GM12878 (cell line): ENCODE measurements around the gene SCAI. TPM values are rescaled to one million over a fixed set of nuclear protein-coding genes. Genes with fewer than 3 reads are reported as not detected.

Source experiments
- BACH1 ChIP-seq: fragments of 450-650 bp; IDR thresholded peaks from 2 replicates; pipeline ENCODE4 v1.6.1; 2017; ENCODE audit warnings: mild to moderate bottlenecking, borderline replicate concordance
- CHD2 ChIP-seq: IDR thresholded peaks from 2 replicates; pipeline ENCODE4 v1.6.1; 2011; ENCODE audit warnings: low read depth, low read length, improper control_type of control experiment, borderline replicate concordance
- DPF2 ChIP-seq: fragments of 450-650 bp; IDR thresholded peaks from 2 replicates; pipeline ENCODE4 v1.6.1; 2017; ENCODE audit warnings: mild to moderate bottlenecking
- E2F4 ChIP-seq: IDR thresholded peaks from 2 replicates; pipeline ENCODE4 v1.6.1; 2012; ENCODE audit warnings: low read depth, low read length, improper control_type of control experiment
- IKZF2 ChIP-seq, 2 experiments: fragments of 450-650 bp; IDR thresholded peaks; 2 replicates each; pipeline ENCODE4 v1.6.1; 2017; ENCODE audit warnings: mild to moderate bottlenecking in 2 of 2, moderate library complexity in 2 of 2
- JUND ChIP-seq: IDR thresholded peaks from 2 replicates; pipeline ENCODE4 v1.6.1; 2012; ENCODE audit warnings: low read depth, mild to moderate bottlenecking, low read length, improper control_type of control experiment, moderate library complexity
- MTA3 ChIP-seq: IDR thresholded peaks from 2 replicates; pipeline ENCODE4 v1.6.1; 2012; ENCODE audit warnings: low read length, inconsistent platforms, borderline replicate concordance
- MXI1 ChIP-seq: fragments of 150-350 bp; IDR thresholded peaks from 2 replicates; pipeline ENCODE4 v1.6.1; 2011; ENCODE audit warnings: low read depth, mild to moderate bottlenecking, inconsistent platforms, low read length, improper control_type of control experiment
- MYB ChIP-seq: fragments of 150-350 bp; IDR thresholded peaks from 2 replicates; pipeline ENCODE4 v1.6.1; 2014; ENCODE audit warnings: mild to moderate bottlenecking, low read depth, low read length, borderline replicate concordance
- NFIC ChIP-seq: IDR thresholded peaks from 2 replicates; pipeline ENCODE4 v1.6.1; 2012; ENCODE audit warnings: low read depth, mild to moderate bottlenecking, inconsistent platforms, low read length, moderate library complexity
- NFYA ChIP-seq: IDR thresholded peaks from 2 replicates; pipeline ENCODE4 v1.6.1; 2011; ENCODE audit warnings: low read depth, mild to moderate bottlenecking, low read length, improper control_type of control experiment, borderline replicate concordance
- NR2F1 ChIP-seq: fragments of 450-650 bp; conservative IDR thresholded peaks from 2 replicates; pipeline ENCODE4 v1.6.1; 2017; ENCODE audit warnings: mild to moderate bottlenecking
- PAX8 ChIP-seq: fragments of 450-650 bp; IDR thresholded peaks from 2 replicates; pipeline ENCODE4 v1.6.1; 2017; ENCODE audit warnings: mild to moderate bottlenecking, moderate library complexity
- POU2F2 ChIP-seq: IDR thresholded peaks from 3 replicates; pipeline ENCODE4 v1.6.1; 2011; ENCODE audit warnings: low read depth, mild to moderate bottlenecking, low read length, borderline replicate concordance
- RCOR1 ChIP-seq: conservative IDR thresholded peaks from 2 replicates; pipeline ENCODE4 v1.6.1; 2012; ENCODE audit warnings: low read depth, low read length, improper control_type of control experiment
- RELA ChIP-seq: fragments of 450-650 bp; IDR thresholded peaks from 2 replicates; pipeline ENCODE4 v1.8.0; 2014; ENCODE audit warnings: borderline replicate concordance; ENCODE audit not compliant: partially characterized antibody
- SMAD1 ChIP-seq: fragments of 450-650 bp; IDR thresholded peaks from 2 replicates; pipeline ENCODE4 v1.6.1; 2018; ENCODE audit warnings: mild to moderate bottlenecking, low read depth; ENCODE audit not compliant: partially characterized antibody
- SMC3 ChIP-seq: IDR thresholded peaks from 2 replicates; pipeline ENCODE4 v1.6.1; 2011; ENCODE audit warnings: low read length, improper control_type of control experiment, borderline replicate concordance
- SREBF1 ChIP-seq: IDR thresholded peaks from 2 replicates; pipeline ENCODE4 v1.6.1; 2012; ENCODE audit warnings: mild to moderate bottlenecking, low read length
- SREBF2 ChIP-seq: IDR thresholded peaks from 2 replicates; pipeline ENCODE4 v1.6.1; 2012; ENCODE audit warnings: mild to moderate bottlenecking, low read length
- SUZ12 ChIP-seq: fragments of 200-600 bp; sonication (generic); IDR thresholded peaks from one replicate; pipeline ENCODE4 v1.6.1; 2018; ENCODE audit warnings: antibody characterized with exemption, mild to moderate bottlenecking; ENCODE audit not compliant: unreplicated experiment
- TAF1 ChIP-seq: IDR thresholded peaks from 2 replicates; pipeline ENCODE4 v1.6.1; 2011; ENCODE audit warnings: mild to moderate bottlenecking, low read depth, low read length, borderline replicate concordance
- TCF3 ChIP-seq: IDR thresholded peaks from 2 replicates; pipeline ENCODE4 v1.6.1; 2012; ENCODE audit warnings: low read depth, mild to moderate bottlenecking, low read length, borderline replicate concordance; ENCODE audit not compliant: insufficient read depth
- YBX1 ChIP-seq: fragments of 450-650 bp; IDR thresholded peaks from 2 replicates; pipeline ENCODE4 v1.6.1; 2016; ENCODE audit warnings: antibody characterized with exemption
- ZNF622 ChIP-seq: fragments of 450-650 bp; IDR thresholded peaks from 2 replicates; pipeline ENCODE4 v1.6.1; 2017; ENCODE audit warnings: mild to moderate bottlenecking, inconsistent platforms
- polyA plus RNA-seq, 11 experiments: library from polyadenylated mRNA; depleted of rRNA in 4 of 11; unstranded in 6 of 11; stranded (reverse) in 5 of 11; fragments of >200 nt; fragmentation: Nextera tagmentation in 4 of 11; fragmentation: Illumina TruSeq in 1 of 11; extraction: Ambion mirVana in 4 of 11; extraction: Trizol in 1 of 11; gene quantifications; 1 replicate in 1 of 11; 2 replicates in 10 of 11; pipeline versions ENCODE4 v1.2.1 to v1.2.3, GENCODE V29; 2011 to 2016; ENCODE audit warnings: inconsistent platforms in 2 of 11, missing spikeins in 2 of 11, low read depth in 1 of 11
- total RNA-seq, 4 experiments: library from RNA; depleted of rRNA in 3 of 4; stranded (reverse); fragments of >200 nt in 3 of 4; fragmentation: Illumina TruSeq in 1 of 4; extraction: Trizol in 1 of 4; gene quantifications; 2 replicates each; pipeline versions ENCODE4 v1.2.1 to v1.2.3, GENCODE V29; 2013 to 2021
- TF ChIP-seq, protein P1 (sequence below): IDR thresholded peaks from 2 replicates; pipeline ENCODE4 v1.6.1; 2011; ENCODE audit warnings: borderline replicate concordance, low read depth, mild to moderate bottlenecking, moderate library complexity, low read length; ENCODE audit not compliant: insufficient read depth, poor library complexity, severe bottlenecking
- TF ChIP-seq, protein P2 (sequence below): IDR thresholded peaks from 2 replicates; pipeline ENCODE4 v1.6.1; 2012; ENCODE audit warnings: low read length, inconsistent platforms

The SCAI gene
- total and polyA plus RNA-seq, 10 of the 15 experiments (the other 5 are each of a cell fraction or from before 2014, with no cell fraction given): 0.52 to 8.8 (median 5.1) TPM

DNA sequence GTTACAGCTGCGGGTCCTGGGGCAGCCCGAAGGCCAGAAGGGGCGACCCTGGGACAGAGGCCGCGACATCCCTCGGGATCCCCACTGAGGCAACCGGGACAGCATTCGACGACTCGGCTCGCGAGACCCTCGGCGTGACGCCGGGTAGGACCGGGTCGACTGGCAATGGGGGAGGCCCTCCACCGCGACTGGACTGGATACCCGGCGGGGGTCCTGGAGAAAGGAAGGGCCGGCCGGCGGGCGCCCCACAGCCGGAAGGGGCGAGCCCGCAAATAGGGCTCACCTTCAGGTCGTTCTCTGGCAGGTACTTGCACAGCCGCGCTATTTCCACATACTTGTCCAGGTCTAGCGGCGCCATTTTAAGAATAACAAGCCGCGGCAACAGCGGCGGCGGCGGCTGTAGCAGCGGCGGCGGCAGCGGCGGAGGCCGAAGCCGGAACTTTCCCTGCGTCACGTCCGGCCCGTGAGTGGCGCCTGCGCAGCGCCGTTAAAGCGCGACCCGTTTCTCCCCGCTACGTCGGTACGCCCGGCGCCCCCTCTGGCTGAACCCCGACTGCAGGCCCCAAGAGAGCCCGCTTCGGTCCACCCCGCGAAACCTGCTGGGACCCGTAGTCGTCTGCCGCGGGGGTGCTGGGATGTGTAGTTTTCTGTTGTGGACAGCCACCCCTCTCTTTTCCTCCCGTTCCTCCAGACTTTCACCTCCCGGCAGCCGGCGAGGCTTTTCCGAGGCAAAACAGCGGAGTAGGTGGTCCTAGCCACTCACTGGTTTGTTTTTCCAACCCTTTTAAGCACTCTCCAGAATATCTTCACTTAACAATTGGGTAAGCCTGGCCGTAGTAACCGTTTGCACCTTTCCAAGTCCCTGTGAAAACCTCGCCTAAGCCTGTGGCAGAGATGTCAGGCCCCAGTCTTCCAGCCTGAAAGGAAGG is 46.3 kb upstream of the SCAI start, which contains the start of gene PPP6C (continued):
- TF ChIP-seq PAX8 (no peak), IKZF2 (IDR thresholded peaks at IDR 0.05) (peak; percentile 49 to 57; a peak in 3 of 4 replicates), ZNF622 (no peak), JUND (peak; percentile 44; the same call in 1 of the 2 replicates), YBX1 (no peak), NFIC (no peak), MTA3 (no peak), BACH1 (no peak), POU2F2 (no peak), TAF1 (peak; percentile 74; the same call in 1 of the 2 replicates), MXI1 (peak; percentile 49; the same call in 1 of the 2 replicates), RELA (peak; percentile 81), RCOR1 (no peak), MYB (0 out of 2 replicates have a peak, but pooled peaks have one; percentile 20), NR2F1 (peak; percentile 62), SUZ12 (no peak), E2F4 (peak; percentile 56; the same call in 1 of the 2 replicates), CHD2 (peak; percentile 67; the same call in 1 of the 2 replicates), SMC3 (no peak), NFYA (no peak), SREBF1 (no peak; the same call in 1 of the 2 replicates), TCF3 (no peak), SMAD1 (no peak), SREBF2 (no peak), DPF2 (peak; percentile 71)
- TF ChIP-seq, protein P1, sequence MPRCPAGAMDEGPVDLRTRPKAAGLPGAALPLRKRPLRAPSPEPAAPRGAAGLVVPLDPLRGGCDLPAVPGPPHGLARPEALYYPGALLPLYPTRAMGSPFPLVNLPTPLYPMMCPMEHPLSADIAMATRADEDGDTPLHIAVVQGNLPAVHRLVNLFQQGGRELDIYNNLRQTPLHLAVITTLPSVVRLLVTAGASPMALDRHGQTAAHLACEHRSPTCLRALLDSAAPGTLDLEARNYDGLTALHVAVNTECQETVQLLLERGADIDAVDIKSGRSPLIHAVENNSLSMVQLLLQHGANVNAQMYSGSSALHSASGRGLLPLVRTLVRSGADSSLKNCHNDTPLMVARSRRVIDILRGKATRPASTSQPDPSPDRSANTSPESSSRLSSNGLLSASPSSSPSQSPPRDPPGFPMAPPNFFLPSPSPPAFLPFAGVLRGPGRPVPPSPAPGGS: no peak
- TF ChIP-seq, protein P2, sequence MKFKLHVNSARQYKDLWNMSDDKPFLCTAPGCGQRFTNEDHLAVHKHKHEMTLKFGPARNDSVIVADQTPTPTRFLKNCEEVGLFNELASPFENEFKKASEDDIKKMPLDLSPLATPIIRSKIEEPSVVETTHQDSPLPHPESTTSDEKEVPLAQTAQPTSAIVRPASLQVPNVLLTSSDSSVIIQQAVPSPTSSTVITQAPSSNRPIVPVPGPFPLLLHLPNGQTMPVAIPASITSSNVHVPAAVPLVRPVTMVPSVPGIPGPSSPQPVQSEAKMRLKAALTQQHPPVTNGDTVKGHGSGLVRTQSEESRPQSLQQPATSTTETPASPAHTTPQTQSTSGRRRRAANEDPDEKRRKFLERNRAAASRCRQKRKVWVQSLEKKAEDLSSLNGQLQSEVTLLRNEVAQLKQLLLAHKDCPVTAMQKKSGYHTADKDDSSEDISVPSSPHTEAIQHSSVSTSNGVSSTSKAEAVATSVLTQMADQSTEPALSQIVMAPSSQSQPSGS: no peak
